GM19324 (cell line): ENCODE results near the gene DLGAP1.
"Not testable (repeated sequence)": the region's sequence is repeated elsewhere in the genome, so short reads cannot be mapped to it uniquely, and the experiment has no call there.

ENCODE experiments used
- ATAC-seq: cut with Tn5 transposase; IDR thresholded peaks from one replicate; pipeline ENCODE4 v1.9.1; 2021; ENCODE audit warnings: mild to moderate bottlenecking, moderate library complexity; ENCODE audit not compliant: unreplicated experiment, low FRiP score

DLGAP1 gene

DNA sequence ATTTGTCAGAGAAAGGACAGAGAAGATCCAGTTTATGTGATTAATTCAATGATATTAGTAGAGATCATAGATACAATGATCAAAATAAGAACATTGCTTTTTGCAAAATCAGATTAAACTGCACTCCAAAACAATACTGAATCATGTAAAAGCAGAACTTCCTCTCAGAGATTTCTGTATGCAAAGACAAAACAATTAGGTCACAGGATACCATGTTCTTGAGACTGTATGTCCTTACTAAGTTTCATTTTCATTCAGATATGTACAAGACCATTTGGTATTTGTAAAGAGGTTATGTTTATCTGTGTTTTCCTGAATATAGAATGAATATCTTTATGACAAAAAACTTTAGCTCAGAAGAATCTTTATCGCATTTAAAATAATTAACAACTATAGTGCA, 161.8 kb downstream of the DLGAP1 start:
- peak; percentile 57 for ATAC-seq

DNA sequence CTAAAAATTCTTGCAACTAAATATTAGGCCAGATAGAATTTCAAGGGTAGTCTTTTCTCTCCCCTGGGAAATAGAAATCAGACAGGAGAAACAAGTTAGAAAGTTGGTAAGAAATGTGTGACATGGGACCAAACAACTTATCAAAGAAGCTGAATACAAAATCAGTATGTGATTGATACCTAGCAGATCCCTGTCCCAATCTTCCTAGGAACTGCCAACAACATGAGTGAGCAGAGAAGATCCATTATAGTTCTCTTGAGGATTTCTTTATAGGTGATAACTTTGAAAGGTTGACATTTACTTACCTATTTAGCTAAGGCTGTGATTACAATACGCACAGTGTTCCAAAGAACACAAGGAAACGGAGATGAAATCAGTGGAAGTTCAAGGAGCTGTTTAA, 162.4 kb downstream of the DLGAP1 start:
- no peak for ATAC-seq

DNA sequence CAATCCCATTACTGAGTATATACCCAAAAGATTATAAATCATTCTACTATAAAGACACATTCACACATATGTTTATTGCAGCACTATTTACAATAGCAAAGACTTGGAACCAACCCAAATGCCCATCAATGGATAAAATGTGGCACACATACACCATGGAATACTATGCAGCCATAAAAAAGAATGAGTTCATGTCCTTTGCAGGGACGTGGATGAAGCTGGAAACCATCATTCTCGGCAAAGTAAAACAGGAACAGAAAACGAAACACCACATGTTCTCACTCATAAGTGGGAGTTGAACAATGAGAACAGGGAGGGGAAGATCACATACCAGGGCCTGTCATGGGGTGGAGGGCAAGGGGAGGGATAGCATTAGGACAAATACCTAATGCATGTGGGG, 167.8 kb downstream of the DLGAP1 start:
- not testable (repeated sequence) for ATAC-seq

DNA sequence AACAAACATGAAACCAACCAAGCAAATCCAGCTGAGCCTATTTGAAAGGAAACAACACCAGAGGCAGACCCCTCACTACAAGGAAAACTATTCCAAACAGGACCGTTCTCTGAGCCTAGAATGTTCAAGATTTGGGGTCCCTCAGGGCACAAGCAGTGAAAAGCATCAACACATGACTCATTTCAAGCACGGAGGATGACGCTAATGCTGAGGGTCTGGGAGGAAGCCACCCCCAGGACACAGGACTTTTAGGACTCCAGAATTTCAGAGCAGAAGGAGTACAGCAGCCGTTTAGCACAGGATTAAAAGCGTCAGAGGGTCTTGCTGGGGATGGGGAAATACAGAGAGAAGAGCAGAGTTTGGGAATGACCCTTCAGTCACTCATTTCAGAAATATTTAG, 168.9 kb downstream of the DLGAP1 start:
- no peak for ATAC-seq

DNA sequence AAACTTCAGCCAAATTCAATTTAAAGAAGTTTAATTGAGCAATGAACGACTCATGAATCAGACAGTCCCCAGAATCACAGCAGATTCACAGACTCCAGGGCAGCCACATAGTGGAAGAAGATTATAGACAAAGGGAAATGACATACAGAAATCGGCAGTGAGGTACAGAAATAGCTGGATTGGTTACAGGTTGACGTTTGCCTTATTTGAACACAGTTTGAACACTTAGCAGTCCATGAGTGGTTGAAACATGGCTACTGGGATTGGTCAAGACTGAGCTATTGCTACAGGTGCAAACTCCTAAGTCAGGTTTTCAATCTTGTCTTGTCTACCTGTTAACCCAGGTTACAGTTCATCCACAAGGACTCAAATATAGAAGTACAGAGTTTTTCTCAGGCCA, 169.6 kb downstream of the DLGAP1 start:
- ATAC-seq: no peak

DNA sequence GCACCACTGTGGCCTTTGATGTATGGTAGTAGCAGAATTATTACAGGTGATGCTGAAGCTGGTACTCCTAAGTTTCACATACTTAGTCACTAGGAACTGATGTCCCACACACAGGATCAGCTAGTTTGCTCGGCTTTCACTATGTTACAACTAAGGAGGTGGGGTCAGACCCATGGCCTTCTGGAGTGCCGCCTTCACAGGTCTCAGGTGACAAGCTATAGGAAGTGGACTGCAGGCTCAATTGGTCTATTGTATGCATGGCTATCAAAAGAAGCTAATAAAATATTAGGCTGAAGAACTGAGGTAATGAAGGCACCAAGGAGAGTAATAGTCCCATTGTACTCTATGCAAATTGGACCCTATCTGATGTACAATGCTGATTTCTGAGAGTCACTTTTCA, 170.6 kb downstream of the DLGAP1 start:
- ATAC-seq: no peak

GRCh38 chr18:4283746-4284291, 171.3 kb downstream of the DLGAP1 start:
- ATAC-seq: no peak

GRCh38 chr18:4282954-4283353, 172.2 kb downstream of the DLGAP1 start:
- ATAC-seq: no peak

DNA sequence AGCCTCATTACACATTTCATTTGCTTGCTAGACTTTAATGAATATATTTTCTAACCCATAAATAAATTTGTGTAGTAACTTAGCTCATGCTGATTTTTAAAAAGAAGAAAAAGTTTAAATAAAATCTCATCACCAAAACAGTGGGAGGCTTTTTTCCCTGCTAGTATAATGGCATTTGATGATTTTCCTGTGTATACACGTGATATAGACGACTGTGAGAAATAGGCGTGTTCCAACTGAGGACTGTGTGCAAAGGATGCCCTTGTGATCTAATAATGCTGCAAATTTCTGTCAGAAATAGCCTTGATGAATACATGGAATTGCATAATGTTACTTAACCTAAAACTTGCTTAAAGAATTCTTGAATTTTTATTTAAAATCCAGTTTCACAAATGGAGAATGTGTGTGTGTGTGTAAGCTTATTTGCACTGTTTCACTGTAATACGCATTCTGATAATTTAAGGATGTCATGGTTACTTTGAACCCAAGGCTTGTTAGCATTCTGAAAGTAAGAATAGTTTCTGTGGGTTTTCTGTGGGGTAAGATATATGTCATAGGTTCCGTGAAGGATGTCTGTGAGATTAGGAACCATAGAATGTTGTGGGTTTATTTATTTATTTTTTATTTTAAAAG, 178.0 kb downstream of the DLGAP1 start:
- peak; percentile 60 for ATAC-seq

- ATAC-seq: no peak
Observed at GRCh38 chr18:4271952-4272351, 183.2 kb downstream of the DLGAP1 start.

GRCh38 chr18:4270988-4271387, 184.1 kb downstream of the DLGAP1 start:
- ATAC-seq: no peak

GRCh38 chr18:4270016-4270415, 185.1 kb downstream of the DLGAP1 start:
- peak; percentile 46 for ATAC-seq

- no peak for ATAC-seq
Observed at GRCh38 chr18:4267641-4268040, 187.5 kb downstream of the DLGAP1 start.

GRCh38 chr18:4264347-4264791, 190.7 kb downstream of the DLGAP1 start:
- ATAC-seq: no peak

DNA sequence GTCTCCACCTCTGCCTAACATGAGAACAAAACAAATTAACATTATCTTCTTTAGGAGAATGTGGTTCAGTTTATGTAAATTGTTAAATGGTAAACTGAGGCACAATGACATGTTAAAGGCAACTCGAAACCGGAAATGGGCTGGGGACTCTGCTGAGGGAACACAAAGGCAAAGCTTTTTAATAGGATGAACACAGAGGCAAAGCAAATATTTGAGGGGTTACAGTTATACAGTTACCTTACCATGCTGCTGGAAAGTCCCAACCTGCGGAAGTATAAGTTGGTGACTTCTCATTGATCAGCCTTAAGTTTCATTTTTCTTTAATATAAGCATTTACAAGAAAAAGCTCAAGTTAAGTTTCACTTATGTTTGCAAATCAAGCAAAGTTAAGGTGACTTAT, 195.0 kb downstream of the DLGAP1 start:
- ATAC-seq: no peak

- ATAC-seq: no peak
Observed at GRCh38 chr18:4256766-4257417, 198.2 kb downstream of the DLGAP1 start.

DNA sequence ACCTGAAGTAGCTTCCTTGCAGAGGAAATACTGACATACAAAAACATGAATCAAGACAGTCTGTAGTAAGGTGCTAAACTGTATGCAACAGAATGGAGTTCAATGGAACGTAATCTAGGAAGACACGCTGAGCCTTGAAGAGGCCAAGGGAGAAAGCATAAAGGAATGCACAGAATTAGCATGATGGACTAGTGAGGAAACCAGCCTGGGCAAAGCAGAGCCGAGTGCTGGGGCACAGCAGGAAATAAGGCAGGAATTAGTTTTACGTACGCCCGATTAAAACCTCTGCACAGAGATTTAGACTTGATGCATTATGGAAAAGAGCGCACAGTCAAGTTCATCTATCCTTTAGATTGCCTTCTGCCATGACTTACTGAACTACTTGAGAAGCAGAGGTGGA, 200.3 kb downstream of the DLGAP1 start:
- no peak for ATAC-seq

GRCh38 chr18:4252829-4253228, 202.3 kb downstream of the DLGAP1 start:
- no peak for ATAC-seq

DNA sequence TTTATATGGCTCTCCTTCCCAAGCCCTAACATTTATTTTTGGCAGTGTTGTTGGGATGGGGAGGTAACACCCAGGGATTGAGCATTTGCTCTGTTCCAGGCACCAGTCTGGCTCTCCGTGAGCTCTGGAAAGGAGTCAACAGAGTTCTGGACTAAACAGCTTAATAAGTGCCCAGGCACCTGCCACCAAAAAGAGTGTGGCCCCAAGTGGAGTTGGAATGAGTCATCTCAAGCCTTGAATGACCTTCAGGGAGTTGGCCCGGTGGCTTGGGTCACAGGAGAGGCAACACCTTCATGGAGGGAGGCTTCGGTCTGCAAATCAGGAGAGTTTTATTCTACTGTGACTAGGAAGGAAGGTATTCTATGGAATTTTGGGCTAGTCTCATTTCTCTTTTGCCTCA, 203.2 kb downstream of the DLGAP1 start:
- no peak for ATAC-seq

DNA sequence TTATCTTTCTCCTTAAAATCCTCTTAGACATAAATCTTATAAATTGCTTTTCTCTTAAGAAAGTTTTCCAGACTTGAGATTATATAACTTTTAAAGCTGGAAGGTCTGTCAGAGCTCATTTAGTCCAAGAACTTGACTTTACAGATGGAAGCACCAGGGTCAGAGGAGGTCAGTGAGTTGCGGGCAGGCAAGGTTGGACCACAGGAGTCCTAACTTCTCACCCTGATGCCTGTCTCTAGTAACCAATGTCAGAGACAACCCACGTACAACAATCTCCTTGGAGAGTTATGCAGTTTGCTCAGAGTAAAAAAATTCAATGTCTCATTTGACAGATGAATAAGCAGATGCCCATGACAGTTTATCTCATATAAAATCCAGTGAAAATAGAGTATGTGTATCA, 203.9 kb downstream of the DLGAP1 start:
- no peak for ATAC-seq

- ATAC-seq: no peak
Observed at GRCh38 chr18:4250141-4250540, 205.0 kb downstream of the DLGAP1 start.

DNA sequence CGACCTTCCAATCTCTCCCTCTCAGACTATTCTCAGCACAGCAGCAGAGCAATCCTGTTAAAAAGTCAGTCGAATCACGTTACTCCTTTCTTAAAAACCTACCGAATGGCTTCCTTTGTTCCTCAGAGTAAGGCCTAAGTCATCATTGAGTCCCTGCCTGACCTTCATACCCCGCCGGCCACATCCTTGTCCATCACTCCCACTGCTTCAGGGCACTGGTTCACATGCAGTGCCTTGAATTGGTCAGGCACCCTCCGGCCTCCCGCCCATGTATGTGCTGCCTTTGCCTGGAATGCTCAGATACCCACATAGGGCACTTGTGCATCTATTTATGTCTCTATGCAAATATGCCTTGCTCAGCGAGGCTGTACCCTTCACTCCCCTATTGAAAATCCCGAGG, 206.4 kb downstream of the DLGAP1 start:
- no peak for ATAC-seq
